Parietal lobe (tissue), 2 donors: ENCODE data around the gene MANBA. TPM values are rescaled to one million over a fixed set of nuclear protein-coding genes. Genes with fewer than 3 reads are reported as not detected.

Source experiments
- small RNA-seq: library from RNA; depleted of rRNA; stranded (forward); fragments of <200 nt; gene quantifications from one replicate; pipeline ENCODE3, GENCODE V24; 2014; ENCODE audit warnings: low replicate concordance
- total RNA-seq: library from RNA; depleted of rRNA; stranded (reverse); fragments of >200 nt; gene quantifications from one replicate; pipeline ENCODE4 v1.2.3, GENCODE V29; 2014

MANBA gene
- total RNA-seq = 39.4 TPM

GRCh38 chr4:102760645-102761295 is at the start of gene MANBA:
TSS of gene MANBA (minus strand) at chr4:102760968. CDS start at chr4:102760894, 74 bp downstream.

Small RNA genes lying within 50 kb of the gene (small RNA-seq; reads per million reads assigned to genes)
- gene AC018797.1 = not detected

Other genes with a start within 250 kb of the MANBA start
- gene UBE2D3, start 66.6 kb upstream of the MANBA start, total RNA-seq = 292 TPM
- 22.8 TPM for gene CISD2, start 108.0 kb upstream of the MANBA start, total RNA-seq